PC-3 (cell line): ENCODE results near the gene SLC1A3.

Source experiments
- CTCF ChIP-seq: fragments of 300-600 bp; sonication (generic); conservative IDR thresholded peaks from 2 replicates; pipeline ENCODE4 v1.5.1; 2017; ENCODE audit warnings: antibody characterized with exemption, low read depth, mild to moderate bottlenecking, low read length
- EZH2 ChIP-seq: fragments of 300-600 bp; sonication (generic); IDR thresholded peaks from one replicate; pipeline ENCODE4 v1.6.1; 2017; ENCODE audit warnings: antibody characterized with exemption, mild to moderate bottlenecking, low read length; ENCODE audit not compliant: unreplicated experiment
- EZH2phosphoT487 ChIP-seq: fragments of 300-600 bp; sonication (generic); IDR thresholded peaks from 2 replicates; pipeline ENCODE4 v1.6.1; 2018; ENCODE audit warnings: mild to moderate bottlenecking, antibody characterized with exemption, low read length, borderline replicate concordance

GRCh38 chr5:36680066-36680465 is 73.7 kb downstream of the SLC1A3 start:
- TF ChIP-seq EZH2 = no peak
- no peak for TF ChIP-seq CTCF
- TF ChIP-seq EZH2phosphoT487 = no peak
